ENCODE measurements around the gene TNFRSF1B.

TNFRSF1B gene

GRCh38 chr1:12180315-12180714 is 13.5 kb downstream of the TNFRSF1B start:
- Histone ChIP-seq H3K27me3 (ENCODE audit: insufficient read depth, low read length) (no peaks in the 10 kb centered on the region), H3K4me3 (ENCODE audit: low read length) (no peak overlapping the region), H3K36me3 (ENCODE audit: insufficient read depth, low read length) (no peaks in the 10 kb centered on the region), H3K27ac (ENCODE audit: low read depth, low read length) (no peak overlapping the region), H3K4me1 (ENCODE audit: insufficient read depth, low read length) (peaks cover 15% of the 10 kb centered on the region; the same call in 1 of the 2 replicates), H3K9ac (ENCODE audit: low read depth, low read length) (no peak overlapping the region), H3K9me3 (ENCODE audit: insufficient read depth, low read depth, low read length) (0 out of 2 replicates have a peak, but pooled peaks cover 1% of the 10 kb centered on the region)
- 95% methylated on average over 10 of the region's 10 CpGs for WGBS

DNA sequence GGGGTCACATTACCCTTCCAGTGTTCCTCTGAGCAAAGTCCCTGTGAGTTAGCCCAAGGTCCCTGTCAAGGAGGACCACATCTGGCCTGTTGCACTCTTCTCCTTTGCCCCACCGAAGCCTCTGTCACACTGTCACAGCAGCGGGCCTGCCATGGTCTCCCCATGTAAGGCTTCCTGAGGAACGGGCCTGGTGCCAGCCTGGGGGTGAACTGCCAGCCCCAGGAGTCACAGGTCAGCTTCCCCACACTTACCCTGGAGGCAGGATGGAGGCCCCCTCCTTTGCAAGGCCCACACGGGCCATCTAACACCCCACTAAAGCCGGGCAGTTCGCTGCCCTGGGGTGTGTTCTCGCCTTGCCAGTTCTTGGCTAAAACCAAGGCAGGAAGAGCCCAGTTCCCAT is 14.1 kb downstream of the TNFRSF1B start:
- 0 out of 2 replicates have a peak, but pooled peaks cover 3% of the 10 kb centered on the region for H3K9me3 ChIP-seq (ENCODE audit: insufficient read depth, low read depth, low read length)
- no peaks in the 10 kb centered on the region for H3K27me3 ChIP-seq (ENCODE audit: insufficient read depth, low read length)
- H3K36me3 ChIP-seq (ENCODE audit: insufficient read depth, low read length) = no peaks in the 10 kb centered on the region
- H3K4me3 ChIP-seq (ENCODE audit: low read length) = no peak overlapping the region
- peaks cover 15% of the 10 kb centered on the region; the same call in 1 of the 2 replicates for H3K4me1 ChIP-seq (ENCODE audit: insufficient read depth, low read length)
- H3K27ac ChIP-seq (ENCODE audit: low read depth, low read length) = no peak overlapping the region
- no peak overlapping the region for H3K9ac ChIP-seq (ENCODE audit: low read depth, low read length)
- WGBS = 93% methylated on average over 7 of the region's 7 CpGs

DNA sequence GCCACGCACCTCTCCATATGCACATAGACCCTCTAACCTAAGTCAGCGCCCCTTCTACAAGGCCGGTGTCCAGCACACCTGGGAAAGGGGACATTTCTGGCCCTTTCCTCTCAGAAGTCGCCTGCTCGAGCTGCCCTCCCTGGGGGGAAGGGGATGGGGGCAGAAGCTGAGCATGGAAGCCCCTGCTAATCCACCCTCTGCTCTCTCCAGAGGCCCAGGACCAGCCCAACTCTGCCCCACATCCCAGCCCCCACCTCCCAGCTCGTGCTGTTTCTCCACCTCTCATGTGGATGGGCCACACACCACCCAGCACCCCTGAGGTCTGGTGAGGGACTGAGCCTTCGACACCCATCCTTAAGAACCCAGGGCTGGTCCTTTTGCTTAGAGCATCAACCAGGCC is 14.8 kb downstream of the TNFRSF1B start:
- no peak overlapping the region for H3K9ac ChIP-seq (ENCODE audit: low read depth, low read length)
- H3K4me1 ChIP-seq (ENCODE audit: insufficient read depth, low read length) = peaks cover 15% of the 10 kb centered on the region; the same call in 1 of the 2 replicates
- H3K9me3 ChIP-seq (ENCODE audit: insufficient read depth, low read depth, low read length) = 0 out of 2 replicates have a peak, but pooled peaks cover 3% of the 10 kb centered on the region
- 93% methylated on average over 5 of the region's 7 CpGs for WGBS
- no peaks in the 10 kb centered on the region for H3K36me3 ChIP-seq (ENCODE audit: insufficient read depth, low read length)
- no peaks in the 10 kb centered on the region for H3K27me3 ChIP-seq (ENCODE audit: insufficient read depth, low read length)
- H3K4me3 ChIP-seq (ENCODE audit: low read length) = no peak overlapping the region
- no peak overlapping the region for H3K27ac ChIP-seq (ENCODE audit: low read depth, low read length)

GRCh38 chr1:12182410-12182984 is 15.7 kb downstream of the TNFRSF1B start:
- 83% methylated on average over 4 of the region's 4 CpGs for WGBS
- H3K27ac ChIP-seq (ENCODE audit: low read depth, low read length) = no peak overlapping the region
- peaks cover 12% of the 10 kb centered on the region; the same call in 1 of the 2 replicates for H3K4me1 ChIP-seq (ENCODE audit: insufficient read depth, low read length)

GRCh38 chr1:12183095-12183794 is 16.5 kb downstream of the TNFRSF1B start:
- 75% methylated on average over 7 of the region's 7 CpGs for WGBS

More at GRCh38 chr1:12182410-12182984, 15.7 kb downstream of the TNFRSF1B start:
- Histone ChIP-seq H3K27me3 (ENCODE audit: insufficient read depth, low read length) (no peaks in the 10 kb centered on the region), H3K9ac (ENCODE audit: low read depth, low read length) (no peak overlapping the region), H3K36me3 (ENCODE audit: insufficient read depth, low read length) (no peaks in the 10 kb centered on the region), H3K4me3 (ENCODE audit: low read length) (no peak overlapping the region), H3K9me3 (ENCODE audit: insufficient read depth, low read depth, low read length) (0 out of 2 replicates have a peak, but pooled peaks cover 3% of the 10 kb centered on the region)

GRCh38 chr1:12184008-12184681 is 17.4 kb downstream of the TNFRSF1B start:
- 0 out of 2 replicates have a peak, but pooled peaks cover 3% of the 10 kb centered on the region for H3K9me3 ChIP-seq (ENCODE audit: insufficient read depth, low read depth, low read length)
- no peak overlapping the region for H3K4me3 ChIP-seq (ENCODE audit: low read length)
- no peak overlapping the region for H3K9ac ChIP-seq (ENCODE audit: low read depth, low read length)
- 0 out of 2 replicates have a peak overlapping the region, but pooled peaks have one; percentile 45 for H3K27ac ChIP-seq (ENCODE audit: low read depth, low read length)
- H3K27me3 ChIP-seq (ENCODE audit: insufficient read depth, low read length) = no peaks in the 10 kb centered on the region
- H3K36me3 ChIP-seq (ENCODE audit: insufficient read depth, low read length) = no peaks in the 10 kb centered on the region
- 56% methylated on average over 9 of the region's 10 CpGs for WGBS
- peaks cover 6% of the 10 kb centered on the region for H3K4me1 ChIP-seq (ENCODE audit: insufficient read depth, low read length)

More at GRCh38 chr1:12183095-12183794, 16.5 kb downstream of the TNFRSF1B start:
- Histone ChIP-seq H3K27ac (ENCODE audit: low read depth, low read length) (no peak overlapping the region), H3K36me3 (ENCODE audit: insufficient read depth, low read length) (no peaks in the 10 kb centered on the region), H3K9me3 (ENCODE audit: insufficient read depth, low read depth, low read length) (0 out of 2 replicates have a peak, but pooled peaks cover 3% of the 10 kb centered on the region), H3K9ac (ENCODE audit: low read depth, low read length) (no peak overlapping the region), H3K27me3 (ENCODE audit: insufficient read depth, low read length) (no peaks in the 10 kb centered on the region), H3K4me3 (ENCODE audit: low read length) (no peak overlapping the region), H3K4me1 (ENCODE audit: insufficient read depth, low read length) (peaks cover 6% of the 10 kb centered on the region)

- no peak overlapping the region for H3K27ac ChIP-seq (ENCODE audit: low read depth, low read length)
Observed at GRCh38 chr1:12185036-12185917, 18.5 kb downstream of the TNFRSF1B start.

DNA sequence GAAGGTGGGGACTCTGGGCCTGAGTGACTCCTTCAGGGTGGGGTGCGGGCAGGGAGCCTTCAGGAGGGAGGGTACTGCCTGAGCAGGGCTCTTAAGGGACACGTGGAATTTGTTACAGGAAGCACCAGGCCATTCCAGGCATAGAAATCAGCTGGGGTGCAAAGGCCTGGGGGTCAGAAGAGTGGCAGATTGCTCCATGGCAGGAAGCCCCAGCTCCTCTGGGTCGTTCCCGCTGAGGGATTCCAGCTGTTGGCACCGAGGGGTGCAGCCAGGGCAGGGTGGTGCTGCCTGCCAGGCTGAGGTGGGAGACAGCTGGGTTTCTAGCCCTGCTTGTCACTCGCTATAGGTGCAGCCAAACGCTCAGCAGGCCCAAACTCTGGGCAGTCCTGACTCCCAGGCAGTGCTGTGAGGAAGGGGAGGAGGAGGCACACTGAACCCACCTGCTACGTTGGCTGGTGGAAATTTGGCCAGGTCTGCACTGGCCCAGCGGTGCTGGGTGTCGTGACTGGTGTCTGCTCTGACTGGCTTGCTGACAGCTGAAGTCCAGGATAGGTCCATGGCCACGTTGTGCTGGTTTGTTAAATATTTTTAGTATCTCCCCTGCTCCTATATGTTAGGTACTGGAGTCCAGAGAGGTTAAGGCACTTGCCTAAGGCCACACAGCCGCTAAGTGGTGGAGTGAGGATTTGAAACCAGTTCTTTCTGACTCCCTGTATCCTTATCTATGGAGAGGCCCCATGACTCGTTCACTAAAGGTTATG is 19.3 kb downstream of the TNFRSF1B start:
- H3K27me3 ChIP-seq (ENCODE audit: insufficient read depth, low read length) = no peaks in the 10 kb centered on the region
- H3K36me3 ChIP-seq (ENCODE audit: insufficient read depth, low read length) = no peaks in the 10 kb centered on the region
- peaks cover 6% of the 10 kb centered on the region for H3K4me1 ChIP-seq (ENCODE audit: insufficient read depth, low read length)
- no peak overlapping the region for H3K4me3 ChIP-seq (ENCODE audit: low read length)
- WGBS = 94% methylated on average over 13 of the region's 13 CpGs
- H3K9ac ChIP-seq (ENCODE audit: low read depth, low read length) = no peak overlapping the region
- H3K27ac ChIP-seq (ENCODE audit: low read depth, low read length) = no peak overlapping the region
- H3K9me3 ChIP-seq (ENCODE audit: insufficient read depth, low read depth, low read length) = 0 out of 2 replicates have a peak, but pooled peaks cover 3% of the 10 kb centered on the region

More at GRCh38 chr1:12185036-12185917, 18.5 kb downstream of the TNFRSF1B start:
- H3K4me3 ChIP-seq (ENCODE audit: low read length) = no peak overlapping the region
- no peak overlapping the region for H3K9ac ChIP-seq (ENCODE audit: low read depth, low read length)
- no peaks in the 10 kb centered on the region for H3K27me3 ChIP-seq (ENCODE audit: insufficient read depth, low read length)
- H3K4me1 ChIP-seq (ENCODE audit: insufficient read depth, low read length) = peaks cover 6% of the 10 kb centered on the region
- WGBS = 95% methylated on average over 19 of the region's 19 CpGs
- no peaks in the 10 kb centered on the region for H3K36me3 ChIP-seq (ENCODE audit: insufficient read depth, low read length)
- H3K9me3 ChIP-seq (ENCODE audit: insufficient read depth, low read depth, low read length) = 0 out of 2 replicates have a peak, but pooled peaks cover 3% of the 10 kb centered on the region

- Histone ChIP-seq H3K9ac (ENCODE audit: low read depth, low read length) (no peak overlapping the region), H3K36me3 (ENCODE audit: insufficient read depth, low read length) (no peaks in the 10 kb centered on the region), H3K4me1 (ENCODE audit: insufficient read depth, low read length) (peaks cover 6% of the 10 kb centered on the region), H3K9me3 (ENCODE audit: insufficient read depth, low read depth, low read length) (0 out of 2 replicates have a peak, but pooled peaks cover 3% of the 10 kb centered on the region), H3K4me3 (ENCODE audit: low read length) (no peak overlapping the region), H3K27me3 (ENCODE audit: insufficient read depth, low read length) (no peaks in the 10 kb centered on the region), H3K27ac (ENCODE audit: low read depth, low read length) (no peak overlapping the region)
- WGBS = 93% methylated on average over 4 of the region's 4 CpGs
Observed at GRCh38 chr1:12186679-12186985, 19.8 kb downstream of the TNFRSF1B start.

- no peak overlapping the region for H3K27ac ChIP-seq (ENCODE audit: low read depth, low read length)
- 34% methylated on average over 3 of the region's 3 CpGs for whole genome bisulfite sequencing
- H3K4me1 ChIP-seq (ENCODE audit: insufficient read depth, low read length) = peaks cover 6% of the 10 kb centered on the region
- no peak overlapping the region; the same call in 1 of the 2 replicates for H3K9ac ChIP-seq (ENCODE audit: low read depth, low read length)
- H3K27me3 ChIP-seq (ENCODE audit: insufficient read depth, low read length) = no peaks in the 10 kb centered on the region
- 0 out of 2 replicates have a peak, but pooled peaks cover 3% of the 10 kb centered on the region for H3K9me3 ChIP-seq (ENCODE audit: insufficient read depth, low read depth, low read length)
- H3K4me3 ChIP-seq (ENCODE audit: low read length) = no peak overlapping the region
- H3K36me3 ChIP-seq (ENCODE audit: insufficient read depth, low read length) = no peaks in the 10 kb centered on the region
Observed at GRCh38 chr1:12188115-12188514, 21.3 kb downstream of the TNFRSF1B start.
